ENCODE data around the gene HERPUD2.

Gene HERPUD2

DNA sequence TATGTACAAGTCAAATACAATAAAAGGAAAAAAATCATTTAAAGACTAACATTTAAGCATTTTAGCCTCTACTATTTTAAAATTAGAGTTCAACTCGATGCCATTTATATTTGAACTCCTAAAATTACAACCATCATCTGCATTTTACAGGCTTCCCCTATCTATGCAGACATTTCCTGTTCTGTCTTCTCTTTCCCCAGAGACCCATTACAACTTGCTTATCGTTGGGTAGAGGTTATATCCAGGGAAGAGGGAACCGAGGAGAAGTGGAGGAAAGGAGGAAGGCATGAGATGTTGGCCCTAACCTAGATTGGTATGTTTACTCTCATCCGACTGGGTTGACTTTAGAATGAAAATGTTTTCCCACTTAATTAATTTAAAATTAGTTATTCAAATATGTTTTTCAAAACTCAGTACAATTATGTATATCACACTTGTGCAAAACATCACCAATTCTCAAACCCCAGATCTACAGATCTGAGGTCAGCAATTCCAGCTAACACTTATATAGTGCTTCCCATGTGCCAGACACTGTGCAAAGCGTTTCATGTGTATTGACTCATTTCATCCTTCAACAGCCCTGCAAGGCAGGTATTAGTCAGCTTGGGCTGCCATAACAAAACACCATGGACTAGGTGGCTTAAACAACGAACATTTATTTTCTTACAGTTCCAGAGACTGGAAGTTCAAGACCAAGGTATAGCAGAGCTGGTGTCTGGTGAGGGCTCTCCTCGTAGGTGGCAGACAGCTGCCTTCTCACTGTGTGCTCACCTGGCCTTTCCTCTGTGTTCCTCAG lies 27.3 kb upstream of the HERPUD2 start:
- TF ChIP-seq, protein P1, sequence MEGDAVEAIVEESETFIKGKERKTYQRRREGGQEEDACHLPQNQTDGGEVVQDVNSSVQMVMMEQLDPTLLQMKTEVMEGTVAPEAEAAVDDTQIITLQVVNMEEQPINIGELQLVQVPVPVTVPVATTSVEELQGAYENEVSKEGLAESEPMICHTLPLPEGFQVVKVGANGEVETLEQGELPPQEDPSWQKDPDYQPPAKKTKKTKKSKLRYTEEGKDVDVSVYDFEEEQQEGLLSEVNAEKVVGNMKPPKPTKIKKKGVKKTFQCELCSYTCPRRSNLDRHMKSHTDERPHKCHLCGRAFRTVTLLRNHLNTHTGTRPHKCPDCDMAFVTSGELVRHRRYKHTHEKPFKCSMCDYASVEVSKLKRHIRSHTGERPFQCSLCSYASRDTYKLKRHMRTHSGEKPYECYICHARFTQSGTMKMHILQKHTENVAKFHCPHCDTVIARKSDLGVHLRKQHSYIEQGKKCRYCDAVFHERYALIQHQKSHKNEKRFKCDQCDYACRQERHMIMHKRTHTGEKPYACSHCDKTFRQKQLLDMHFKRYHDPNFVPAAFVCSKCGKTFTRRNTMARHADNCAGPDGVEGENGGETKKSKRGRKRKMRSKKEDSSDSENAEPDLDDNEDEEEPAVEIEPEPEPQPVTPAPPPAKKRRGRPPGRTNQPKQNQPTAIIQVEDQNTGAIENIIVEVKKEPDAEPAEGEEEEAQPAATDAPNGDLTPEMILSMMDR (IDR thresholded peaks at IDR 0.05; ENCODE audit: control insufficient read depth, extremely low read depth, insufficient read depth): no peak
- H3K4me3 ChIP-seq (ENCODE audit: low read depth, low read length): no peak overlapping the region
- no peak for DNase-seq (ENCODE audit: low read depth)

DNA sequence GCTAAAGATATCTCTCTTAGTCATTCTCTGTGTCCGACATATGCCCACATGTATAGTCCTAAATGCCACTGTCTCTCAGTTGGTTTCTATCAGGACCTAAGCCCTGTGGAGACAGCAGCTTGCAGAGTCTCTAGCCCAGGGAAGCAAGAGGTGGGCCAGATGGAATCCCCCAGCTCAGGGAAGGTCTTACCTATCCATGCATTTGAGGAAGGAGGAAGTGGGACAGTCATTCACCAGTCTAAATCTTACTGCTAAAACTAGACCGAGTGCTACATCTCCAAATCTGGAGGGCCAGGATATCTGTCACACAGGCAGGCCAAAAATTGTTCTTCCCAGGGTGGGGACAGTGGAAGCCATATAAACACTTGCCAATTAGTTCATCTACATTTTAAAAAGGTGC lies 26.4 kb upstream of the HERPUD2 start:
- DNase-seq (ENCODE audit: low read depth): no peak
- no peak overlapping the region for H3K4me3 ChIP-seq (ENCODE audit: low read depth, low read length)
- TF ChIP-seq, protein P1 (IDR thresholded peaks at IDR 0.05; ENCODE audit: control insufficient read depth, extremely low read depth, insufficient read depth): no peak

DNA sequence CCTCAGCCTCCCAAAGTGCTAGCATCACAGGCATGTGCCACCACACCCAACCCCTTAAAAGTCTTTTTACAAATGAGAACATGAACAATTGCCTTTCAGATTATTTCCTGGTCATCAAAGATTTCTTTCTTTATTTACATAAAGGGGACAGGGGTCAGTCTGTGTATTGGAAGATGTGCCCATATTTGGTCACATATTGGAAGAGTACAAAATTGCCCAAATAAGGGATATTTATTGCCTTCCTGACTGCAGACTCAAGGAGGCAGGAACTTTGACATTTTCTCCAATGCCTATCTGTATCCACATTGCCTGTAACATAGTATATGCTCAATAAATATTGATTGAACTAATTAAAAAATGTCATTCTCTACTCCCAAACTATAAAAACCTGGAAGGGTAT lies 25.9 kb upstream of the HERPUD2 start:
- TF ChIP-seq, protein P1 (IDR thresholded peaks at IDR 0.05; ENCODE audit: control insufficient read depth, extremely low read depth, insufficient read depth): no peak
- no peak for DNase-seq (ENCODE audit: low read depth)
- H3K4me3 ChIP-seq (ENCODE audit: low read depth, low read length): no peak overlapping the region

DNA sequence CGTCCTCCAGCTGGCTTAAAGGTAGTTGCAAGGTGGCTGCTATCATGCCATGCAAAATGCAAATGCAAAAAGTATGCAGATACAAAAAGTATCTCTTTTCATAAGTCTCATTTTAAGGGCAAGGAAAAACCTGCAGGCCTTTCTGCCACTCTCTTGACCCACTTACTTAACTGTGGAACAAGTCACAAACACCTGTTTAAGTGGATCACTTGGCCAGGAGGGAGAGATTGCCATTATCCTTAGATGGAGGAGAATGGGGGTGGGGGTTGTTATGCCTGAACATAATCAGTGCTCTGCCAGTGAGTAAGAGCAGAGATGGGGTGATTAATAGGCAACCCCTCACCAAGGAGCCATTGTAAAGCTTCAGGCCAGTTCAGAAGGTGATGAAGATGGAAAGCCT lies 25.1 kb upstream of the HERPUD2 start:
- no peak overlapping the region for H3K4me3 ChIP-seq (ENCODE audit: low read depth, low read length)
- DNase-seq (ENCODE audit: low read depth): no peak
- TF ChIP-seq, protein P1 (IDR thresholded peaks at IDR 0.05; ENCODE audit: control insufficient read depth, extremely low read depth, insufficient read depth): no peak

DNA sequence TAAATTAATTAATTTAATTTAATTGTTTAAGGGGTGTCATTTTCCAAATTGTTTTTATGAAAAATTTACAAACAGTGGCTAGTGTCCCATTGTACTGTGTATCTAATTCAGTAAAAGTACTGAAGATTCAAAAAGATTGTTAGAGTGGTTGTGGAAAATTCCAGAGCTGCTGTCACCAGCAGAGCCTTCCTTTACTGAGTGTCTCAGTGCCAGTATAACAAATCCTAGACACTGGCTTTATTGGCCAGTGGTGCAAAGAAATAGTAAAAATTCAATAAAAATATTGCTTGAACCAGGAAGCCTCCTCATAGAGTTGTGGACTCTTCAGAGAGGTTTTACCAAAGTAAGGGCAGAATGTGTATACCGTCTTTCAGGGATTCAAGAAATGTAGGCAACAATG lies 23.1 kb upstream of the HERPUD2 start:
- TF ChIP-seq, protein P1 (IDR thresholded peaks at IDR 0.05; ENCODE audit: control insufficient read depth, extremely low read depth, insufficient read depth): no peak
- no peak overlapping the region for H3K4me3 ChIP-seq (ENCODE audit: low read depth, low read length)
- DNase-seq (ENCODE audit: low read depth): no peak

DNA sequence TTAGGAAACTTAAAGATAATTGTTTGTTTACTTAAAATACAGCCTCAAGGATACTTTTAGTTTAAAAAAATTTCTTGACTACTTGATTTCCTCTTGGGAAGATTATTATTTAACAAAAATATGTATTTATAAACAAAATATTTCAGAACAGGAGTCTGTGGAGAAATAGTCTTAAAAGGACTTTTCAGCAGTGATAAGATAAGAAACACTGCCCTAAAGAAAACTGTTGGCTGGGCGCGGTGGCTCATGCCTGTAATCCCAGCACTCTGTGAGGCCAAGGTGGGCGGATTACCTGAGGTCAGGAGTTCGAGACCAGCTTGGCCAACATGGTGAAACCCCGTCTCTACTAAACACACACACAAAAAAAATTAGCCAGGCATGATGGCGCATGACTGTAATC lies 22.6 kb upstream of the HERPUD2 start:
- DNase-seq (ENCODE audit: low read depth): no peak
- no peak overlapping the region for H3K4me3 ChIP-seq (ENCODE audit: low read depth, low read length)
- TF ChIP-seq, protein P1 (IDR thresholded peaks at IDR 0.05; ENCODE audit: control insufficient read depth, extremely low read depth, insufficient read depth): no peak

DNA sequence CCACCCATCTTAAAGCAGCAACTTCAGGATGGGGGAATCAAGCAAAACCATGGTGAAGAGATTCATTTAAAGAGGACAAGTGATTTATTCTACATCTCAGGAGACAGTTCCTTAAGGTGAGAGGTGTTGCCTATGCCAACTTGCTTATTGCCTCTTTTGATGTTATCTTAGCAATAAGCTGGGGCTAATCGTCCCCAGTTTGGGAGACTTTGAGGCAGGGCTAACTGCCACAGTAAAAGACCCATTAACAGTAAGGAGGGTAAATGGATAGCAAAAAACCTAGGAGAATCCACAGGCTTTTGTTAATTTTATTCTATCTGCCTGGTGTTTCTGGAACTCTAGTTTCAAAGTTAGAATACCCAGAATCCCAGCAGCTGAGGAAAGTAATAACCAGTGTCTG lies 22.1 kb upstream of the HERPUD2 start:
- H3K4me3 ChIP-seq (ENCODE audit: low read depth, low read length): no peak overlapping the region
- DNase-seq (ENCODE audit: low read depth): no peak
- TF ChIP-seq, protein P1 (IDR thresholded peaks at IDR 0.05; ENCODE audit: control insufficient read depth, extremely low read depth, insufficient read depth): no peak

Data from LNCaP clone FGC (cell line).